ENCODE measurements around the gene TMEM235.

TMEM235 gene

DNA sequence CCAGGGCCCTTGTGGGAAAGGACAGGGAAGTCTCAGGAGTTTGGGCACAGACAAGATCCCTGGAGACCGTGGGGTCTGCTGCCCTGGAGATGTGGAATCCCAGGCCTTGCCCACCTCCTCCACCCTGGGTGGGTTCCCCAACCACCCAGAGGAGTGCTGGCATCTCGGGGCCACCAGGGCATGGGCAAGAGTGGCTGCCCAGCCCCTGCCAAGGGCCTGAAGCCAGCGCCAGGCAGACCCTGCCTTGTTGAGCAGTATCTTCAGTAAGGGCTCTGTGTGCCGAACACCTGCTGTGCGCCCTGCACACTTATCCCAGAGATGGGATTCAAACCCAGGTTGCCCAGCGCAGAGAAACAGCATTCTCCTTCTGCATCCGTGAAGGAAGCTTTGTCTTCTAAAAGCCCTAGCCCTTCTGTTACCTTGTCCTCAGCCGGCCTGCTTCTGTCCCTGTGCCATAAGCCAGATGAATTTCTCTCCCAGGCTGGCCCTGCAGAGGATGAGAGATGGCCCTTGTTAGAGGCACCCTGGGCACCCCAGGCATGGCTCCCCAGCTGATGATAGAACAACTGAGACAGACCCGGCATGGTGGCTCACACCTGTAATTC, 32.4 kb downstream of the TMEM235 start:
- ChIA-PET CTCF (no interaction called here), POLR2A (interaction anchor here (1.9 kb wide), 1 partner anchor 12 kb away, joined by 4 read pairs; no protein-coding TSS in a partner anchor)
- TF ChIP-seq CTBP1 (IDR thresholded peaks at IDR 0.05; ENCODE audit: borderline replicate concordance): no peak
- no peak for TF ChIP-seq FOXA1 (IDR thresholded peaks at IDR 0.05)
- TF ChIP-seq L3MBTL2 (conservative IDR thresholded peaks at IDR 0.05): no peak
- TF ChIP-seq NFRKB (IDR thresholded peaks at IDR 0.05): no peak
- TF ChIP-seq TARDBP (IDR thresholded peaks at IDR 0.05): no peak
- no peak for TF ChIP-seq ZNF384 (IDR thresholded peaks at IDR 0.05)
- TF ChIP-seq SP1 (IDR thresholded peaks at IDR 0.05): no peak
- TF ChIP-seq BHLHE40 (IDR thresholded peaks at IDR 0.05; ENCODE audit: borderline replicate concordance): no peak
- TF ChIP-seq FOXM1 (IDR thresholded peaks at IDR 0.05; ENCODE audit: borderline replicate concordance): no peak
- TF ChIP-seq ELF4 (IDR thresholded peaks at IDR 0.05): no peak
- TF ChIP-seq FOXK2 (IDR thresholded peaks at IDR 0.05): no peak
- TF ChIP-seq HDGF (IDR thresholded peaks at IDR 0.05; ENCODE audit: borderline replicate concordance): no peak
- no peak for TF ChIP-seq LEF1 (IDR thresholded peaks at IDR 0.05; ENCODE audit: borderline replicate concordance)
- TF ChIP-seq SUZ12 (IDR thresholded peaks at IDR 0.05): no peak
- TF ChIP-seq ARNT (IDR thresholded peaks at IDR 0.05): no peak
- no peak for TF ChIP-seq PKNOX1 (IDR thresholded peaks at IDR 0.05)
- DNase-seq (ENCODE audit: extremely low spot score): no peak

DNA sequence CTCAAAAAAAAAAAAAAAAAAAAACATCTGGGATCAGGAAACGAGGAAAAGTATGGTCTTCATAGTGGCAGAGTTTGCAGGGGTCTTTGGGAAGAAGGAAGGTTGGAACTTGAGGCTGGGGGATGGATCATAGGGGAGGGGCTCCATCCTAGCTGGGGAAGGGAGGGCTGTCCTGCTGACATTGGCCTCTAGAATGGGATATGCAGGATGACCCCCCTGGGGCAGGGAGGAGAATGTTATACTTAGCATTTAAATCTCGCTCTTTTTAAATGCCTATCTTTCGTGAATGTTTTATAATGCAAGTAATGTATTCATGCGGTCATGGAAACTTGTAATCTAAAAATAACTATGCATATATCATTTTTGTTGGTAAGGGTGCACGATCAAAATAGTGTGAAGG, 33.2 kb downstream of the TMEM235 start:
- TF ChIP-seq NFRKB (IDR thresholded peaks at IDR 0.05): no peak
- TF ChIP-seq ZNF384 (IDR thresholded peaks at IDR 0.05): no peak
- TF ChIP-seq PKNOX1 (IDR thresholded peaks at IDR 0.05): no peak
- TF ChIP-seq BHLHE40 (IDR thresholded peaks at IDR 0.05; ENCODE audit: borderline replicate concordance): no peak
- TF ChIP-seq ARNT (IDR thresholded peaks at IDR 0.05): no peak
- TF ChIP-seq FOXA1 (IDR thresholded peaks at IDR 0.05): no peak
- no peak for TF ChIP-seq TARDBP (IDR thresholded peaks at IDR 0.05)
- no peak for DNase-seq (ENCODE audit: extremely low spot score)
- ChIA-PET POLR2A (interaction anchor here (1.9 kb wide), 1 partner anchor 12 kb away, joined by 4 read pairs; no protein-coding TSS in a partner anchor), CTCF (no interaction called here)

GRCh38 chr17:78265121-78265520, 33.7 kb downstream of the TMEM235 start:
- POLR2A ChIA-PET: no interaction called here
- CTCF ChIA-PET: no interaction called here
- DNase-seq (ENCODE audit: extremely low spot score): no peak
- TF ChIP-seq BHLHE40 (IDR thresholded peaks at IDR 0.05; ENCODE audit: borderline replicate concordance) (no peak), FOXA1 (IDR thresholded peaks at IDR 0.05) (no peak), FOXM1 (IDR thresholded peaks at IDR 0.05; ENCODE audit: borderline replicate concordance) (no peak), NFRKB (IDR thresholded peaks at IDR 0.05) (no peak), SUZ12 (IDR thresholded peaks at IDR 0.05) (no peak), ZNF384 (IDR thresholded peaks at IDR 0.05) (no peak), HDGF (IDR thresholded peaks at IDR 0.05; ENCODE audit: borderline replicate concordance) (no peak), L3MBTL2 (conservative IDR thresholded peaks at IDR 0.05) (no peak), CTBP1 (IDR thresholded peaks at IDR 0.05; ENCODE audit: borderline replicate concordance) (no peak), LEF1 (IDR thresholded peaks at IDR 0.05; ENCODE audit: borderline replicate concordance) (no peak), ELF4 (IDR thresholded peaks at IDR 0.05) (no peak), SP1 (IDR thresholded peaks at IDR 0.05) (no peak)

- POLR2A ChIA-PET: interaction anchor here (0.8 kb wide), 1 partner anchor 12 kb away, joined by 3 read pairs; no protein-coding TSS in a partner anchor
- DNase-seq (ENCODE audit: extremely low spot score): no peak
- CTCF ChIA-PET: no interaction called here
- TF ChIP-seq L3MBTL2 (conservative IDR thresholded peaks at IDR 0.05) (no peak), BHLHE40 (IDR thresholded peaks at IDR 0.05; ENCODE audit: borderline replicate concordance) (no peak), TARDBP (IDR thresholded peaks at IDR 0.05) (no peak)
These were observed 34.8 kb downstream of the TMEM235 start for GRCh38 chr17:78266231-78266631.

DNA sequence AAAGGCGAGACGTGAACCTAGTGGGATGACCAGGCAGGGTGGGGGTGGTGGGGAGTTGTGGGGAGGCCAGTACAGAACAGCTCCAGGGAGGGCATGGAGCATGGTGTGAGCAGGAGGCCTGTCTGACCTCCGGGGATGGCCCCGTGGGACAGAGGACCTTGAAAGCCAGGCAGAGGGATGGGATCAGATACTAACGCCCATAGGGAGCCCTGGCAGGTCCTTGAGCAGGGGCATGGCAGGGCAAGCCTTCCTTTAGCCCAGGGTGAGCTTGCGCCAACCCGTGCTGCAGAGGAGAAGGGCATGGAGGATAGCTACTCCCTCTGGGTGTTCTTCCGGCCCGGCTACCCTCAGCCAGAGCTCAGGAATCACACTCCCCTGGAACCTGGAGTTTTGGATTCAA, 35.3 kb downstream of the TMEM235 start:
- TF ChIP-seq FOXA1 (IDR thresholded peaks at IDR 0.05) (no peak), ELF4 (IDR thresholded peaks at IDR 0.05) (no peak), L3MBTL2 (conservative IDR thresholded peaks at IDR 0.05) (no peak), SP1 (IDR thresholded peaks at IDR 0.05) (no peak), BHLHE40 (IDR thresholded peaks at IDR 0.05; ENCODE audit: borderline replicate concordance) (no peak), NFRKB (IDR thresholded peaks at IDR 0.05) (no peak), LEF1 (IDR thresholded peaks at IDR 0.05; ENCODE audit: borderline replicate concordance) (no peak), HDGF (IDR thresholded peaks at IDR 0.05; ENCODE audit: borderline replicate concordance) (no peak), PKNOX1 (IDR thresholded peaks at IDR 0.05) (no peak), ARNT (IDR thresholded peaks at IDR 0.05) (no peak), FOXM1 (IDR thresholded peaks at IDR 0.05; ENCODE audit: borderline replicate concordance) (no peak), FOXK2 (IDR thresholded peaks at IDR 0.05) (no peak), SUZ12 (IDR thresholded peaks at IDR 0.05) (no peak), CTBP1 (IDR thresholded peaks at IDR 0.05; ENCODE audit: borderline replicate concordance) (no peak), ZNF384 (IDR thresholded peaks at IDR 0.05) (no peak), TARDBP (IDR thresholded peaks at IDR 0.05) (no peak)
- DNase-seq (ENCODE audit: extremely low spot score): no peak
- CTCF ChIA-PET: no interaction called here
- POLR2A ChIA-PET: interaction anchor here (0.8 kb wide), 1 partner anchor 12 kb away, joined by 3 read pairs; no protein-coding TSS in a partner anchor

DNA sequence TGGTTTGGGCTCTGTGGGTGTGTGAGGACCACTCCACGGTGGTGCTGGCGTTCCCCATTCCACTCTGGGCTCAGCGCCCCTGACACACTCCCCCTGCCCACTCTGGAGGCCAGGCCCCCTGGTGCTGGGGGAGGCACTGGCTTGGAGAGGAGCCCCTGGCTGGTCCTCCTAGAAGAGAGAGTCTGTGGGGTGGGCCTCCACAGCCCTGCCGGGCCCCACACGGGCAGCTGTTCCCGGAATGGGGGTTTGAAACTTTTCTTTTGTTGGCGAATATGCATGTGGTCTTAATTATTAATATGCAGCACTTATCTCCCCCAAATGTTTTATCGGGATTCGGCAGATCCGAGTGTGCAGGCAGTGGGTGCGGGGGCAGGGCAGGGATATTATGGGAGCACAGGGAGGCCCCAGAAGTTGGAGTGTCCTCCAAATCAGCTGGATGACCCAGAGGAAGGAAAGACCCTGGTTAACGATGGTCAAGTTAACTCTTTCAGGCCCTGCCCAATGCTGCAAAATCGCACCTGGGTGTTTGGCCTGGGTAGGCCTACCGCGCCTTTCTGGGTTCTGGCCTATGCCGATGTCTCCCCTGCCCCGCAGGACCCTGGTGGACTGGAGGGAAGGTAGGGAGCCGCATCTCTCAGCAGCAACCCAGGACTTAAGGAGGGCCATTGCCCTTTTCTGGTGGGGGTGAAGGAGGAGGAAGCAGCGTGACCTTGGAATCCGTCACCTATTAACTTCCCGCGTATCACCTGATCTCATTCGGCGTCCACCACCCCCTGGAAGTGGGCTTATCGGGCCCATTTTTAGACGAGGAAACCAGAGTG, 36.0 kb downstream of the TMEM235 start:
- DNase-seq (ENCODE audit: extremely low spot score): no peak
- ChIA-PET CTCF (no interaction called here), POLR2A (no interaction called here)
- TF ChIP-seq FOXK2 (IDR thresholded peaks at IDR 0.05) (no peak), SUZ12 (IDR thresholded peaks at IDR 0.05) (no peak), FOXM1 (IDR thresholded peaks at IDR 0.05; ENCODE audit: borderline replicate concordance) (no peak), ZNF384 (IDR thresholded peaks at IDR 0.05) (no peak), SP1 (IDR thresholded peaks at IDR 0.05) (no peak), PKNOX1 (IDR thresholded peaks at IDR 0.05) (no peak), L3MBTL2 (conservative IDR thresholded peaks at IDR 0.05) (no peak), CTBP1 (IDR thresholded peaks at IDR 0.05; ENCODE audit: borderline replicate concordance) (no peak), ARNT (IDR thresholded peaks at IDR 0.05) (no peak), LEF1 (IDR thresholded peaks at IDR 0.05; ENCODE audit: borderline replicate concordance) (no peak)
